ENCODE data around the gene CTAGE4.
"Not testable (repeated sequence)": the region's sequence is repeated elsewhere in the genome, so short reads cannot be mapped to it uniquely, and the experiment has no call there.

Gene CTAGE4

GRCh38 chr7:144183166-144183565 lies at the start of gene CTAGE4:
CTAGE4 (plus strand) TSS chr7:144183466; CDS start chr7:144183504, 38 bp downstream.
- not testable (repeated sequence) for DNase-seq (ENCODE audit: low read depth in 2 of 2)

- no peak for DNase-seq (ENCODE audit: low read depth in 2 of 2)
These were observed 49.1 kb upstream of the CTAGE4 start for GRCh38 chr7:144134116-144134515.

- DNase-seq (ENCODE audit: low read depth in 2 of 2), result no peak
These were observed 45.8 kb upstream of the CTAGE4 start for GRCh38 chr7:144137501-144137900.

GRCh38 chr7:144142187-144142586 lies 41.1 kb upstream of the CTAGE4 start:
- no peak for DNase-seq (ENCODE audit: low read depth in 2 of 2)

GRCh38 chr7:144144426-144144825 lies 38.8 kb upstream of the CTAGE4 start:
- no peak for DNase-seq (ENCODE audit: low read depth in 2 of 2)

- no peak for DNase-seq (ENCODE audit: low read depth in 2 of 2)
These were observed 34.9 kb upstream of the CTAGE4 start for GRCh38 chr7:144148224-144148827.

GRCh38 chr7:144158861-144159260 lies 24.4 kb upstream of the CTAGE4 start:
- DNase-seq (ENCODE audit: low read depth in 2 of 2), result no peak

GRCh38 chr7:144164784-144165183 lies 18.5 kb upstream of the CTAGE4 start:
- no peak for DNase-seq (ENCODE audit: low read depth in 2 of 2)

GRCh38 chr7:144171594-144172350 lies 11.5 kb upstream of the CTAGE4 start:
- not testable (repeated sequence) for DNase-seq (ENCODE audit: low read depth in 2 of 2)

GRCh38 chr7:144174613-144175012 lies 8.7 kb upstream of the CTAGE4 start:
- DNase-seq (ENCODE audit: low read depth in 2 of 2), result no peak

GRCh38 chr7:144178380-144179164 lies 4.7 kb upstream of the CTAGE4 start:
- DNase-seq (ENCODE audit: low read depth in 2 of 2), result not testable (repeated sequence)

GRCh38 chr7:144179165-144179479 lies 4.1 kb upstream of the CTAGE4 start:
- DNase-seq (ENCODE audit: low read depth in 2 of 2), result not testable (repeated sequence)

GRCh38 chr7:144187848-144188247 lies 4.6 kb downstream of the CTAGE4 start:
- not testable (repeated sequence) for DNase-seq (ENCODE audit: low read depth in 2 of 2)

- DNase-seq (ENCODE audit: low read depth in 2 of 2), result not testable (repeated sequence)
These were observed 5.4 kb downstream of the CTAGE4 start for GRCh38 chr7:144188578-144189171.

- not testable (repeated sequence) for DNase-seq (ENCODE audit: low read depth in 2 of 2)
These were observed 10.5 kb downstream of the CTAGE4 start for GRCh38 chr7:144193782-144194181.

- not testable (repeated sequence) for DNase-seq (ENCODE audit: low read depth in 2 of 2)
These were observed 11.2 kb downstream of the CTAGE4 start for GRCh38 chr7:144194453-144194852.

GRCh38 chr7:144195212-144195872 lies 12.1 kb downstream of the CTAGE4 start, which contains the start of gene ARHGEF35:
ARHGEF35 (minus strand) TSS chr7:144195833; CDS start chr7:144188383, 7,450 bp downstream.
- not testable (repeated sequence) for DNase-seq (ENCODE audit: low read depth in 2 of 2)

GRCh38 chr7:144198934-144199333 lies 15.7 kb downstream of the CTAGE4 start:
- not testable (repeated sequence) for DNase-seq (ENCODE audit: low read depth in 2 of 2)

GRCh38 chr7:144201978-144202377 lies 18.7 kb downstream of the CTAGE4 start:
- not testable (repeated sequence) for DNase-seq (ENCODE audit: low read depth in 2 of 2)

- not testable (repeated sequence) for DNase-seq (ENCODE audit: low read depth in 2 of 2)
These were observed 19.8 kb downstream of the CTAGE4 start for GRCh38 chr7:144203086-144203485.

- not testable (repeated sequence) for DNase-seq (ENCODE audit: low read depth in 2 of 2)
These were observed 22.0 kb downstream of the CTAGE4 start for GRCh38 chr7:144205306-144205705.
